Cortex of kidney (tissue), 1 donor: ENCODE measurements around the gene GAB2.
"Not testable (repeated sequence)": the region's sequence is repeated elsewhere in the genome, so short reads cannot be mapped to it uniquely, and the experiment has no call there.

Experiments used
- DNase-seq: peaks from one replicate; lab custom pipeline; 2025; lab: John Stamatoyannopoulos, UW

Gene GAB2

GRCh38 chr11:78370406-78371172 lies 47.0 kb downstream of the GAB2 start:
- no peak for DNase-seq

- DNase-seq: no peak
Measured at GRCh38 chr11:78365381-78365792, 52.2 kb downstream of the GAB2 start.

- no peak for DNase-seq
Measured at GRCh38 chr11:78364128-78364751, 53.4 kb downstream of the GAB2 start.

DNA sequence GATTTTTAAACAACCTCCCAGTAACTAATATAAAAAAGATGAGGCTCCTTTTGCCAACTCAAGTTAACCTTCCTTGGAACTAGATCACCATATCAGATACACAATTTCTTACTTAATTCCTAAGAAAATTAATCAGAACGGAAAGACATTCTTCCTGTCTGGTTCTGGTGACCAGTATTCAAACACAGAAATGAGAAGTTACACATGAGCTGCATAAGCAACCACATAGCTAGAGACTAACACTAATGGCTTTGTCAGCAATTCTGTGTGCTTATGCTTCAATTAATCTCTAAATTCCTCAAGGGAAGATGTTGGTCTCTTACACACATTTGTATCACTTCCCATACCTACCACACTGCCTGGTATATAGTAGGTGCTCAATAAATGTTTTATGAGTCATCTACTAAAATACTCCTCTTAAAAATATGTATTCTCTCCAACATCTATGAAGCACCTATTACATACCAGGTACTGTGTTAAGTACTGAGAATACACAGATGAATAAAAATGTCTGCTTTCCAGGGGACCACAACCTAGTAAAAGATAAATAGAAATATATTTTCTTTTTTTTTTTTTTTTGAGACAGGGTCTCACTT lies 54.5 kb downstream of the GAB2 start:
- DNase-seq: no peak

DNA sequence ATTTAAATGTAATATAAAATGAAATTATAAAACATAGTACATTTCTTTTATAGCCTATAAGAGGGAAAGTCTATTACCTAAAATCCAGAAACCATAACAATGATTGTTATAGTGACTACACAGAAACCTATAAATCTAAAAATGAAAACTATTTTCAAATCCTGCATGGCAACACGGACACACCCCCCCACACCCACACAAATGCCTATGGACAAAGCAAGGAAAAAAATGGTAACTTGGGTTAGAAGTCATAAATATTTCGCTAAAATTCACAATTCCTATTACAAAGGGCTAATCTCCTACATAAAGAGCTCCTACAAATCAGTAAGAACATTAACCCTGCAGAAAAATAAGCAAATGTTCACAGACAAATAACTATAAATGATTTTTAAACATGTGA lies 56.4 kb downstream of the GAB2 start:
- DNase-seq: no peak

- DNase-seq: no peak
Measured at GRCh38 chr11:78359921-78360320, 57.7 kb downstream of the GAB2 start.

DNA sequence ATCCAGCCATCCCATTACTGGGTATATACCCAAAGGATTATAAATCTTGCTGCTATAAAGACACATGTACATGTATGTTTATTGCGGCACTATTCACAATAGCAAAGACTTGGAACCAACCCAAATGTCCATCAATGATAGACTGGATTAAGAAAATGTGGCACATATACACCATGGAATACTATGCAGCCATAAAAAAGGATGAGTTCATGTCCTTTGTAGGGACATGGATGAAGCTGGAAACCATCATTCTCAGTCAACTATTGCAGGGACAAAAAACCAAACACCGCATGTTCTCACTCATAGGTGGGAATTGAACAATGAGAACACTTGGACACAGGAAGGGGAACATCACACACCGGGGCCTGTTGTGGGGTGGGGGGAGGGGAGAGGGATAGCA lies 59.7 kb downstream of the GAB2 start:
- not testable (repeated sequence) for DNase-seq

- DNase-seq: not testable (repeated sequence)
Measured at GRCh38 chr11:78357425-78357824, 60.2 kb downstream of the GAB2 start.

GRCh38 chr11:78355742-78356141 lies 61.9 kb downstream of the GAB2 start:
- not testable (repeated sequence) for DNase-seq

- DNase-seq: no peak
Measured at GRCh38 chr11:78355309-78355705, 62.3 kb downstream of the GAB2 start.

DNA sequence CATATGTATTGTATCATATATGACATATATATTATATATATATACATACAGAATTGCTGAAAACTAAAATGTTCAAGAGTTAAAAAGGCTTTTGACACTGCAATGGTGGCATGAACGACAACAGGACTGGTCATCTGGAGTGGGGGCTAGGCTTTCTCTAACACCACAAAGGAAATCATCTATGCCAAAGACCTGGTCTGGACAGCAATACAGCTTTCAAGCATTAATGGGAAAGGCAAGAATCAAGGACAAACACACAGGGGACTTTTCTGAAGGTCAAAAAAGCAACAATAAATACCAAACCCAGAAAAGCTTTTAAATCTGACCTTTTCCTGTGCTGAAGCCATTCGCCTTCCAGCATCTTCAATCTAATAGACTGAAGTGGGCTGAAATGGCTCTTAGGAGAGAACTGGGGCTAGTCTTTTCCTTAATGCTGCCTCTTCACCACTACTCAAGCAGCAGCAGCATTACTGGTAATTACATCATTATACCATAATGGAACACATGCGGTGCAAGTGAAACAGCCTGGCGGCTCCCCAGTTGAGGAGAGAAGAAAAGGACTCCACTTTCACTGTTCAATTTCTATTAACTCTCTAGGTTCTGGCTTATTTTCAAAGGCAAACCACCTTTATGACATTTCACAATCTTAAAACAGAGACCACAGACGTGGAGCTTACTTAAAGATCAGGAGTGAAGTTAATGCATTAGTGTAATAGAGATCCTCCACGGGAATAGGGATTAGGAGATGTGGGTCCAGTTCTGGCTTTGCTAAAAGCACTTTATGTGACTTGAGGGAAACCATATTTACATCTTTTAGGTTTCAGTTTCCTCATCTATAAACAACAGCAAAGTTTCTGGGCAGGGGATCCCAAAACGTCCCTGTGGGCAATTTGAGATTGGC lies 63.0 kb downstream of the GAB2 start:
- no peak for DNase-seq

GRCh38 chr11:78351979-78352841 lies 65.4 kb downstream of the GAB2 start:
- DNase-seq: no peak

DNA sequence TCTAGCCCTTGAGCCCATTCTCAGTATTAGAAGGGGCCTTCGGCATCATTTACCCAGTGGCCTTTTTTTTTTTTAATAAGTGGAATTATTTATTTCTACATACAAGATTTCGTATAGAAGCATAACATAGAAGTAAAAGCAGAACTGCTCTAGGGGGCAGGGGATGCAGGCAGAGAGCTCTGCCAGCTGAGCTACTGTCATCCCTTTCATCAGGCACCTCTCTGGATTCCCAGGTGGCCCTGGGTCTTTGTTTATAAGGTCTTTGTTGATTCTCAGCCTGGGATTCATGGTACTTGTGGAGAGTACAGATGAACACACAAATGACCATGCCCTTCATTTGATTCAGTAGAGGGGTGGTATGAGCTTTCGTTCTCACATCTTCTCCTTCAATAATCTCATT lies 66.4 kb downstream of the GAB2 start:
- DNase-seq: no peak

GRCh38 chr11:78350646-78351165 lies 66.9 kb downstream of the GAB2 start:
- DNase-seq: no peak

DNA sequence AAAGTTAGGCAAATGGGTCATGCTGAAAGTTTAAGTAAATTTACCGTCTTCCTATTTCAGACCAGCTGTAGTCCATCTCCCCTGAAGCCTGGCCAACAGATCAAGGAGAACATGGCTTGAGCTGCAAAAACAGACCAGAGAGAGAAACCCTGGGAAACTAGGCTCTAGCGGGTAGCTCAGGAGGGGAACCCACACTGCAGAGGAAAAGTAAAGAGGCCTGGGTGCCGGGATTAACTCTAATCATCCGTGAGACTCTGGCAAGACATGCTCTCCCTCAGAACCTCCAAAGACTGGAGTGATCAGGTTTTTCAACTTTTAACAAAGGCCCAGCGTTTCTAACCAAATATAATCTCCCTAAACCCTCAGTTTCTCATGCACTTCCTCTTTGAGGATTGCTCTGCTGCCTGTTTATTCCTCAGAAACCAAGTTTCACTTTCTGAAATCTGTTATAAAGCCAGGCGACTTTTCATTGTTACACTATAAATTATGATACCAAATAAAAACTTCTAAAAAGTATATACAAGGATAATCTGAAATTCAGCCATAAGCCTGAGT lies 67.5 kb downstream of the GAB2 start:
- no peak for DNase-seq

DNA sequence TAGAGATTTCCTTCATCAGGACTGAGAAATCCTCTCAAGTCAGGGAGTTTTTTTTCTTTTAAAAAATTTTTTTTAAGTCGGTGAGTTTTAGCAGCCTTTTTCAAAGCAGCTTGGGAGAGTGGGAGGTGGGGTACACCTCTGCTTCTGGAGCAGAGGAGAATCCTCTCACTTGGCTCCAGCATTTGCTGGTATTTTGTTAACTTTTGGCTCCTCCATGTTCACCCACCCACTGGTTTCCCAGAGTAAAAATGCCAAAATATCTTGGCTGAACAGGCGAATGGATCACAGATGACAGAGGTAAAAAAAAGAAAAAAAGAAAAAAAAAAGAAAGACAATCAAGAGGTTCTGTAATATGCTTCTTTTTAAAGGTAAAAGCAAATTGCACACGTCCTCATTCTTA lies 68.0 kb downstream of the GAB2 start:
- DNase-seq: no peak

GRCh38 chr11:78349114-78349513 lies 68.5 kb downstream of the GAB2 start:
- no peak for DNase-seq

GRCh38 chr11:78347956-78348355 lies 69.7 kb downstream of the GAB2 start:
- DNase-seq: no peak

GRCh38 chr11:78346799-78347198 lies 70.8 kb downstream of the GAB2 start:
- no peak for DNase-seq

- DNase-seq: no peak
Measured at GRCh38 chr11:78345450-78345849, 72.2 kb downstream of the GAB2 start.

DNA sequence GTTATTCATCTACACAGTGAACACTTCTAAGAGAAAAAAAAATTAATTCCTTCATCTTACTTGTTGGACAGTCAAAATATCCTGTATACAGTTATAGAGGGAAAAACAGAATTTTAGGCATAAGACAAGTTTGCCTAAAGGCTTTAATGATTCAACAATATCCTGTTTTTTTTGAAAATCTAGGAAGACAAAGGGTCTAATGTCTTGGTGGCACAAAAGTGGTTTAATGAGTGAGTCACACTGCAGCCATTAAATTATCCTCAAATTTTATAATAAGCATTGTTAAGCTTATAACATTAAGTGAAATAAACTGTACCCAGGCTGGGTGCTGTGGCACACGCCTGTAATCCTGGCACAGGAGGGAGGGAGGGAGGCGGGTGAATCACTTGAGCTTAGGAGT lies 72.9 kb downstream of the GAB2 start:
- DNase-seq: no peak
